Measurements from ENCODE around the gene SGCD.

- TF ChIP-seq POLR2AphosphoS5 (IDR thresholded peaks at IDR 0.05; ENCODE audit: low read depth, low read length): no peak
- TF ChIP-seq POLR2A (IDR thresholded peaks at IDR 0.05; ENCODE audit: low read depth, low read length): no peak
- no peak for TF ChIP-seq TAF1 (IDR thresholded peaks at IDR 0.05; ENCODE audit: low read depth, low read length)
- TF ChIP-seq PAX5 (IDR thresholded peaks at IDR 0.05; ENCODE audit: insufficient read depth, low read length, severe bottlenecking): no peak
- no peak for TF ChIP-seq POU2F2 (IDR thresholded peaks at IDR 0.05; ENCODE audit: low read depth, low read length)
- TF ChIP-seq SPI1 (IDR thresholded peaks at IDR 0.05; ENCODE audit: low read depth, low read length): no peak
These were observed 332 bp downstream of the SGCD start for GRCh38 chr5:156327296-156327695.

Measured in GM12891 (cell line).